Activated gamma-delta T cell (primary cell): Measurements from ENCODE around the gene SIGLEC14.
"Not testable (repeated sequence)": the region's sequence is repeated elsewhere in the genome, so short reads cannot be mapped to it uniquely, and the experiment has no call there.

Source experiments
- DNase-seq: peaks from one replicate; lab custom pipeline; 2025; lab: John Stamatoyannopoulos, UW

The SIGLEC14 gene

DNA sequence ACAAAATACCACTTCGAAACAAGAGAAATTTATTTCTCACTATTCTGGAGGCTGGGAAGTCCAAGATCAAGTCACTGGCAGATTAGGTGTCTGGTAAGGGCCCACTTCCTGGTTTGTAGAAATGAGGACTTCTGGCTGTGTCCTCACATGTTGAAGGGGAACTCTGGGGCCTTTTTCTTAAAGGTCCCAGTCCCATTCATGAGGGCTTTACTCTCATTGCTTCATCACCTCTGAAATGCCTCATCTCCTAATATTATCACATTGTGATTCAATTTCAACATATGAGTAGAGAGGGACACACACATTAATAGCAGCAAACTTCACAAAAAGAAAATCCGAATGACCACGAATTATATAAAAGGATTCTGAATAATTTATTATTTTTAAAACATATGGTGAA is 21.6 kb upstream of the SIGLEC14 start:
- DNase-seq: no peak

DNA sequence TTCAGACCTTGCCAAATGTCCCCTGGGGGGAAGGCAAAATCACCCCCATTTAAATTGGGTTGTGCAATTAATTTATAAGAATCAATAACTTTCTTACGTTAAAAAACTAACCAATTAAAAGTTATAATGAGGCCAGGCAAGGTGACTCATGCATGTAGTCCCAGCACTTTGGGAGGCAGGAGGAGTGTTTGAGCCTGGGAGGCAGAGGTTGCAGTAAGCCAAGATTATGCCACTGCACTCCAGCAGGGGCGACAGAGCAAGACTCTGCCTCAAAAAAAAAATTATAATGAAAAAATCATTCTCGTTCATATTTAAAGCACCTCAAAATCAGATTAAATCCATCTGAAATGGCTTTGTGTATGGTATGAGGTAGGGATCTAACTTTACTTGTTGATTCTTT is 18.4 kb upstream of the SIGLEC14 start:
- no peak for DNase-seq

DNA sequence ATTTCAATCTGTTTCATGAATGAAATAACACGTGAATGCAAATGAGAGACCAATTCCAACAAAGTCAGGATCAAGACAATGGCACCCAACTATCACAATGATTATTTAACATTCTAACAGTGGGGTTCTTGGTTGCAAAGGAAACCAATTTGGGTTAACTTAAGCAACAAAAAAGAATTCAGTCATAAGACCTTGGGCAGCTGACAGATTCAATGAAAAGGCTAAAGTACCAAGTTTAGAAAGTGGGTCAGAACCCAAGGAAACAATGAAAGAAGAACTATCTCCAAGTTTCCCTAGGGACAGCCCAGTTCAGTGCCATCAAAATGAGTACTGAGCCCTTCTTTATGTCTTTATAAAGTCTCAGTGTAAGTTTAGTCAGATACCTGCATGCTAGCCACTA is 17.5 kb upstream of the SIGLEC14 start:
- DNase-seq: no peak

DNA sequence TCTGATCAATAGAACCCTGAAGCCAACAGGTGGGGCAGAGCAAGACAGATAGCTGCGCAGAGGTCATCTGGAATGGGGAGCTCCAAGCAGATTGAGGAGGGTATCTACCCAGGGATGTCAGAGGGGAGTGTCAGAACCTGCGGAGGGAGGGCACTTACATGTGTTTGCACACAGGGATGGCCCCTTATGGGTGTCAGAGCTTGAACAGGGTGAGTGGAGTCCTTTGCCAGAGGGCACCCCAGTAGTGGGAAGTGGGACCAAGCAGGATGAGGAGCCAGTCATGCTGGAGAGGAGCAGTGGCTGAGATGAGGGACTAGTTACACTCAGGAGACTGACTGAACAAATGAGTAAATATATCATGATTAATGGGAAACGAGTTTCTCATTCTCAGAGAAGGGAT is 17.0 kb upstream of the SIGLEC14 start:
- DNase-seq: no peak

DNA sequence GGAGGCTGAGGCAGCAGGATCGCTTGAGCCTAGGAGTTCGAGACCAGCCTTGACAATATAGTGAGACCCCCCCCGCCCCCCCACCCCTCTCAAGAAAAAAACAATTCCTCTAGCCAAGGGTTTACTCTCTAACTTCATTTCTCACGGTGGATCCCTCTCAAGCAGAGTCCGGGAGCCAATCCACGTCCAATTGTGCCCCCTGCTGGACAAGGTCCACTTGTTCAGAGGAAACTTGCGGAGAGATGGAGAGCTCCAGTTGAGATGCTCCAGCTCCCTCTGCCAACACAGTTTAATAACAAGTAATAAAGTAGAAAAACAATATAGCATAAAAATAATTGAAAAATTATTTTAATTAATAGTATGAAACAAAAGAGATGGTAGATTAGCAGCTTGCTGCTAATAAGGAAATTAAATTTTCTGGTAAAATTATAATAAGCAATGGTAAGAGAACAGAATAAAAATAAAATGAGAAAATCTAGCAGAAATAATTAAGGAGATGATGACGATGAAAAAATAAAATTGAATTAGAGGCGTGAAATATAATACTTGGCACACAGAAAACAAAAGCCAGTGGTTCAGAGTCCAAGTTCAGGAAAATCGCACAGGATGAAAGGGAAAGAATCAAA is 14.5 kb upstream of the SIGLEC14 start:
- no peak for DNase-seq

DNA sequence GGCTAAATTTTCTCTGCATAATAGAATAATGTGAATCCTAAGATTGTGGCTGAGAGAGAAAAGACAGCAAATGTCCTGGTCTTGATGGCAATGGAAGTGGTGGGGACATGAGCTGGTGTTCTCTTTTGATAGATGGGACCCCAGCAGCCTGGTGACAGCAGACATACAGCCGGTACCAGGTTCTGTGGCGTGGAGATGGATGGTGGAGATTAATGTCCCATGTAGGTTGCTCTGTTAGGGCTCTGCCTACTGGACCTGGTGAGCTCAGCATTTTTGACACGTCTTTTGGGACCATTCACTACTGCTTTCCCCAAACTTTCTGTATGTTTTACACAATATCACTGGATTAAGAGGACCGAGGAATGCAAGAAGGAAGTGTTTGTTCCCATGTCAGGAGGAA is 8.2 kb upstream of the SIGLEC14 start:
- no peak for DNase-seq

DNA sequence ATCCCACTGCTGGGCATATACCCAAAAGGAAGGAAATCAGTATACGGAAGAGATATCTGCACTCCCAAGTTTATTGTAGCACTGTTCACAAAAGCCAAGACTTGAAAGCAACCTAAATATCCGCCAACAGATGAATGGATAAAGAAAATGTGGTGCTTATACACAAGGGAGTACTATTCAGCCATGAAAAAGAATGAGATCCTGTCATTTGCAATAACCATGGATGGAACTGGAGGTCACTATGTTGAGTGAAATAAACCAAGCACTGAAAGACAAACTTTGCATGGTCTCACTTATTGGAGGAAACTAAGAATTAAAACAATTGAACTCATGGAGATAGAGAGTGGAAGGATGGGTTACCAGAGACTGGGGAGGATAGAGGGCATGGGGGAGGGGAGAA is 6.5 kb upstream of the SIGLEC14 start:
- no peak for DNase-seq

DNA sequence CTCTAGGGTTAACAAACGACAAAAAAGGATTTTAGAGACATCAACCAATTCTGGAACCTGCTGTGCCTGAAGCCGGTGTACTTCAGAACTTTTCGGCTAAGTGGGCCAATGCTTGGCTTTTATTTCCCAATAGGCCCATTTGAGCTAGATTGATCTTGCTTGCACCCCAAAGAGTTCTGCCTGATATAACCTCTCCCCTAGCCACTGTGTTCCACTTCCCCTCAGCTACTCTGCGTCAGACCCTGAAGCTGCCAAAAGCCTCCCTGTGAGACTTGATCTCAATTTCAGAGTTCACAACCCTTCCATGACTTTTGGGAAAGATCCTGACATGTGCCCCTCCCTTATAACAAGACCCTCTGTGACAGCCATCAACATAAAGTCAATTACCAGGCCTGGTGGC is 5.6 kb upstream of the SIGLEC14 start:
- no peak for DNase-seq

DNA sequence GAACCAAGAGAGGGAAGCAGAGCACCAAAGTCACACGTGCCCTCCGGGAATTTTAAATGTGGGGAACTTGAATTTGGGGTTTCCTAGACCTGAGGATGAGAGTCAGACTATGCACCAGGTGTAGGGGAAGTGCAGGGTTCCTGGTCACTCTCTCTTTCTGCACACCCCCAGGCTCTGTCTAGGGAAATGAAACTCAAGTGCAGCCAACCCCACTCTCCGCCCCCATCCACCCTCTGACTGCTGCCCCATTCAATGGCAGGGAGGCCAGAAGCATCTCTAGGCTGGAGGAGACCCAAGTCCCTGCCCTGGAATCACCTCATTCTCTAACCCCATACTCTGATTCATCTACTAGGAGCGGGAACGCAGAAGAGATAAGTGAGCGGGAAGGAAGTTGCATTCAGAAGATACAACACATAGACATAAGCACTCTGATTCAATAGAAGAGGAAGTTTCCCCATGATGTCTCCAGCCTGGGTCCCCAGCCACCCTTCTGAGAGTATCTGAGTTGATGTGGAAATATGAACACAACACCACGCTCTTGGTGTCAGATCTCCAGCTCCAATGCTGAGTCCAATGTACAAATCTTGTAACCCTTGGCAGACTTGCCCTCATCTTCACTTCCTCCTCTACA is 4.7 kb upstream of the SIGLEC14 start:
- DNase-seq: no peak

DNA sequence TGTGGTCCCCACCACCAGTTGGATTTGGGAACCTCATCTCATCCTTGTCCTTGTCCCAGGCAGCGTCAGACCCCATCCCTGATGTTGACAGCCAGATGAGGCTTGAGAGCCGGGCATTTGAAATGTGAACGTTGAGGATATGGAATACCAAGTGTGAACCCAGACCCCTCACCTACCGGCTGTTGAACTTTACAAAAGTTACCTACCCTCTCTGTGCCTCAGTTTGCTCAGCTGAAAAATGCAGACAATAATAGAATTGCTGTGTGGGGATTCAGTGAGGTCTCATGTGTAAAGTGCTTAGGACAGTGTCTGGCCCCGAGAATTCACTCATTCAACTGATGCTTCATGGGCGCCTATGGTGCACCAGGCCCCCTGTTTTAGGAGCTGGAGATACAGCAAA is 693 bp upstream of the SIGLEC14 start:
- no peak for DNase-seq

DNA sequence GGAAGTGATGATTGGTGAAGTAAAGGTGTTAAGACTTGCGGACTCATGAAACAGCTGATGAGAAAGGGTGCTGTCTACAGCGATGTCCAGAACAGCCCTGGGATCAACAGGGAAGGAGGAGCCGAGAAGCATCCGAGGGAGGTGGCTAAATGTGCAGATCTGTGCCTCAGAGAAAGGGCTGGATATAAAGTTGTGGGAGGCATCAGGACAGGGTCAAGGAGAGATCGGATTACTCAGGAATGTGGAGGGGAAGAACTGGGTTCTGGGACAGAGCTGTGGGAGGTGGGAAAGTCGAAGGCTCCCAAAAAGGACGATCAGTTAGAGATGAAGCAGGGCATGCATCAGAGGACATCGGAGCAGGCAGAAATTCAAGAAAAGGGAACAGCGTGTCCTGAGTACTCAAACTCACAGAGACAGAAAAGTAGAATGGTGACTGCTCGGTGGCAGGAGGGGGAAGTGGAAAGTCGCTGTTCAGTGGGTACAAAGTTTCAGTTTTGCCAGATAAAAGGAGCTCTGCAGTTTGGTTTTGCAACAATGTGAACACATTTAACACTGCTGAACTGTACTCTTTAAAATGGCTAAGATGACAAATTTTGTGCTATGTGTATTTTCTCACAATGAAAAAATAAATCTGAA is 1.9 kb downstream of the SIGLEC14 start:
- DNase-seq: no peak

DNA sequence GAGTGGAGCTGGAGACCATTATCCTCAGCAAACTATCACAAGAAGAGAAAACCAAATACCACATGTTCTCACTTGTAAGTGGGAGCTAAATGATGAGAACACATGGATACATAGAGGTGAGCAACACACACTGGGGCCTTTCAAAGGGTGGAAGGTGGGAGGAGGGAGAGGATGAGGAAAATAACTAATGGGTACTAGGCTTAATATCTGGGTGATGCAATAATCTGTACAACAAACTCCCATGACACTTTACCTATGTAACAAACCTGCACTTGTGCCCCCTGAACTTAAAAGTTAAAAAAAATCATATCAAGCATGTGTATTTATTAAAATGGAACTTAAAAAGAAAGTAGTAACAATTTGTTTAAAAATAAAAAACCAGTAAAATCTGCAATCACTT is 5.0 kb downstream of the SIGLEC14 start:
- DNase-seq: no peak

DNA sequence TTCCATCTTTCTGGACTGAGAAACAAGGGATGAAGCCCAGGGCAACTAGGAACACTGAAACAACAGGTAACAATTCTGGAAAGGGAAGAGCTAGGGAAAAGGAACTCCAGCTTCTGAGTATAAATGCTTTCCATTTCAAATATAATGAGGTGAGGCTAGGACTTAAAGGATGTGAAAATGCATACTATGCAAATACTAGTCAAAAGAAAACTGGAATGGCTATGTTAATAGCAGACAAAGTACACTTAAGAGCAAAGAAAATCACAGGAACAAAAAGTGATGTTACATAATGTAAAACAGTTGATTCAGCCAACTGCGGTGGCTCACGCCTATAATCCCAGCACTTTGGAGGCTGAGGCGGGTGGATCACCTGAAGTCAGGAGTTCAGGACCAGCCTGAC is 6.2 kb downstream of the SIGLEC14 start:
- DNase-seq: no peak

DNA sequence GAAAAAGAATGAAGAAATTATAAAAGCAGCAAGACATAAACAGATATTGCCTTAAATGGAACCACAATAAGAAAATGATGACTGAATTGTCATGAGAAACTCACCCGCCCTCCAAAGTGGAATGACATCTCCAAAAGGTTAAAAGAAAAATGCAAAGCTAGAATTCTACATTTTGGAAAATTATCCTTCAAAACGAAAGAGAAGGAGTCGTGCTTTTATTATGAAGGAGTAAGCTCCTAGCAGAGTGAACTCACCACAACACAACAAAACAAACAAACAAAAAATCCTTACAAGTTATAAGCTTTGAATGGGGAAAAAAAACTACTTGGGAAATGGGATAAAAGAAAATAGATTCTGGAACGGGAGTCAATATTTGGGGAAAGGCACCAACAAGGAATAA is 6.7 kb downstream of the SIGLEC14 start:
- no peak for DNase-seq

DNA sequence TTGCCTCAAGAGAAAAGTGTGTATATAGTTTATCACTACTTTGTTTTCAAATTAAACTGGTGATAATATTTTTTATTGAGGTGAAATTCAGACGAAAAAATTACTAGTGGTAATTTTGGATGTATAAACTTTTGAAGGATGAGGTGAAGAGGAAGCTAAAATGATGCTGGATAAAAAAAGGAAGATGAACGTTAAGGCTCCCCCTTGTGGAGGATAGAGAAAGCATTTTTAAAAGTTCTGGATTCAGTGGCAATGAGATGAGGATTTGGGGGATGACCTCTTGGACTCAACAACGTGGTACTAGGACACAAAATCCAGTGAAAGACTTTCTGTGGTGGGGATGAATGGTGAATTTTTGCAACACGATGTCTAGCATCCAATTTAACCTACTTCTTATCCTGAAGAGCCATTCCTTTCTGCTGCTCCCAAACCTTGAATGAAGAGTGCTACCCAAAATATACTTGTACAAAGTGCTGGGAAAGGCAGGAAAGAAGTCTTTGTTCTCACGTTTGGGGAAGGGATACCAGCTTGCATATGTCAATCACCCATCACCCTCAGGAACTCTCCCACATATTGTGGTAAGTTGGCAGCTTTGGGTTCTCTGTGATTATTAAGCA is 9.2 kb downstream of the SIGLEC14 start:
- DNase-seq: no peak

DNA sequence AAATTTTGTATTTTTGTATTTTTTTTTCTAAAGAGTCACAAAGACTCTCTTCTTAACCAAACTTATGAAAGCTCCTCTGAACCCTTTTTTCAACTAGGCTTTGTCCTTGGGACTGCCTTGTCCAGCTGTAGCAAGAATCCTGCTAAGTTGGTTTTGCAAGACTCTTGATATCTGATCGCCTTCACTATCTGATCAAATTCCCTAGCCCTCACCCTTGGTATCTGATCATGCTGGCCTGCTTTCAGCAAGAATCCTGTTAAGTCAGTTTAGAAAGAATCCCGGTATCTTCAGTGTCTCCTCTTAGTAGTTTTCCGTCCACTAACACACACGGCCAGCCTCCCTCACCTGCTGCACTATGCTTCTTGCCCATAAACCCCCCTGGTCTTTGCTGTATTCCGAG is 14.5 kb downstream of the SIGLEC14 start:
- DNase-seq: no peak

DNA sequence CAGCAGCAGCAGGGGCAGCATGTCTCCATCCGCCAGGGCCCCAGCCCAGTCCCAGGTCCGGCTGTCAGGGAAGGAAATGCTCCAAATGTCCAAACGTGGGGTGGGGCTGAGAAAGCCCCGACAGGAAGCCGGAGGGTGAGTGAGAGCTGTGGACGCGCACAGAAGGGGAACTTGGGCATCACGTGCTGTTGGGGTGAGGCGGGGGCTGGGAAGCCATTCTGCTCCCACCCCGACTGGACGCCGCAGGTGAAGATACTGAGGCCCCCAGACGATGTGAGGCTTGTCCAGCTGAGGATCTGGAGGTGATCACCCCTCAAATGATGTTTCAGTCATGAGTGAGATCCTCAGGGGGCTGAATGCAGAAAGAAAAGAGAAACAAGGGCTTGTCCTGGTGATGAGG is 16.3 kb downstream of the SIGLEC14 start, which contains the start of gene SIGLEC5:
TSS of gene SIGLEC5 (minus strand) at position 87 of the 400 bp plus-strand sequence. CDS start at position 21, 66 bp downstream.
- not testable (repeated sequence) for DNase-seq

DNA sequence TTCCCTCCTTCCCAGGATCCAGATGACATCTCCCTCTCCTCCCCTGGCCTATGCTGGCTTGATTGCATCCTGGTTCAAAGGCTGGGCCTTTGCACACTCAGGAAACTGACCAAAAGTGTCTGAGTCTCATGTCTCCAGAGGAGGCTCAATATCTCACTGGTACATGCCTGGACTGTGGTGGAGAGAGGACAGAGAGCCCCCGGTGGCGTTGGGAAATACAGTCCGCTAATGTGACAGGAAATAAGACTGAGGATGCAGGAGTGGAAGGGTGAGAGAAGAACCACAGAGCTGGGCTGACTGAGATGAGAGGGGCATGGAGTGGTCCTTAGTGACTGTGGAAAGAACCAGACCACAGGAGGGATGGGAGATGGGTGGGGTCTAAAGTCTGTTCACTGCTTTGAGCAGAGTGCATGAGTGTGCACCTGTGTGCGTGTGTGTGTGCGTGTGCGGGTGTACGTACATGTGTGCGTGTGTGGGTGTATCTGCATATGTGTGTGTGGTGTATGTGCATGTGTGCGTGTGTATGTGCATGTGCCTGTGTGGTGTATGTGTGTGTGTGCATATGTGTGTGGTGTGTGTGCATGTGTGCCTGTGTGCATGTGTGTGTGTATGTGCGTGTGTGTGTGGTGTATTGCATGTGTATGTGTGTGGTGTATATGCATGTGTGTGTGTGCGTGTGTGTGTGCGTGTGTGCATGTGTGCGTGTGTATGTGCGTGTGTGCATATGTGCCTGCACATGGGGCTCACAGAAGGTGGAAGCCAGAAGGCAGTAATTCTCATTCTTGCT is 18.3 kb downstream of the SIGLEC14 start:
- no peak for DNase-seq

DNA sequence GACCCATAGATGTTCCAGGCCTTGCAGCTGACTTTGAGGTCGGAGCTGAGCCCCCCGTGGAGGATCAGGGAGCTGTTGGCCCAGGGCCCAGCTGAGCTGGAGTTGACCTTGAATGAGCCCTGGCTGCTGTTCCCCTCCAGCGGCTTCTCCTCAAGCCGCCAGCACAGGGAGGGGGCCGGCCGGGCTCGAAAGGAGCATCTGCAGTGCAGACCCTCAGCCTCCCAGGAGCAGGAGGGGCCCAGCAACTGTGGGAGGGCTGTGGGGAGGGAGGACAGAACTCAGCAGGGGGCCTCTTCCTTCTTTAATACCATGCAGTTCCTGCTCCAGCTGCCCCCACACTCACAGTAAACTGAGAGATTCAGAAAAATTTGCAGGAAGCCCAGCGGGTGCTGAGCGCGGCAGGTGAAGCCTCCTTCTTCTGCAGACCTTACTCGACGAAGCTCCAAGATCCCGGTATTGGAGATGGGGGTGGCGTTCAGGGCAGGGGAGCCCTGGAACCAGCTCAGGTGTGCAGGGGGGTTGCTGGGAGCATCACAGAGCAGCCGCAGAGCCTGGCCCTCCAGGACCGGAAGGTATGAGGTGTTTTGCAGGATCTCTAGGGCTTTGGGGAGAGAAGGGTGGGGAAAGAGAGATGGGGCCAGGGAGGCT is 19.0 kb downstream of the SIGLEC14 start:
- no peak for DNase-seq

DNA sequence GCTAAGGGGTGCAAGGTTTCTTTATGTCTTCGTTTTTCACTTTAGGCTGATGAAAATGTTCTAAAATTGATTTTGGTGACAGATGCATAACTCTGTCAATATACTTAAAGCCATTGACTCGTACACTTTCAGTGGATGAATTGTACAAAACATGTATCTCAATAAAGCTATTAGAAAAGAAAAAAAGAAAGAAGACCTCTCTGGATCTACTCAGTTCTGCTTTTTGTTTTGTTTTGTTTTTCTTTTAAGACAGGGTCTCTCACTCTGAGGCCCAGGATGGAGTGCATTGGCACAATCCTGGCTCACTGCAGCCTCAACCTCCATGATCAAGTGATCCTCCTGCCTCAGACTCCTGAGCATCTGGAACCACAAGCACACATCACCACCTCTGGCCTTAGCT is 19.9 kb downstream of the SIGLEC14 start:
- DNase-seq: no peak

DNA sequence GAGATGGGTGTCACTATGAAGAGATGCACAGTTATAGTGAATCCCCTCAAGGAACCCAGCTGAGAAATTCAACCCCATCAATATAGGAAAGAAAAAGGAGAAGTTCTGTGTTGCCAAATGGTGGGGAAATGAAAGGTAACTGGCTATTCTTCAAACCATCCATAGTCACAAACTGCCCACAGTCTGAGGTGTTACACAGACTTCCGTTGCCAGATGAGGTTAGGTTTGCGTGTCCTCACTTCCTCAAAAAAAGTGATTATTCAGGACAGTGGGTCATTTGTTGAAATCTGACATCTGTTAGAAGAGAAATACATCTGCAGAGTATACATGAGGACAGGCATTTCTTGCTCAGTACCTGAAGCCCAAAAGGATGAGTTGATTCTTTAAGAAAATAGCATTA is 25.4 kb downstream of the SIGLEC14 start:
- no peak for DNase-seq

DNA sequence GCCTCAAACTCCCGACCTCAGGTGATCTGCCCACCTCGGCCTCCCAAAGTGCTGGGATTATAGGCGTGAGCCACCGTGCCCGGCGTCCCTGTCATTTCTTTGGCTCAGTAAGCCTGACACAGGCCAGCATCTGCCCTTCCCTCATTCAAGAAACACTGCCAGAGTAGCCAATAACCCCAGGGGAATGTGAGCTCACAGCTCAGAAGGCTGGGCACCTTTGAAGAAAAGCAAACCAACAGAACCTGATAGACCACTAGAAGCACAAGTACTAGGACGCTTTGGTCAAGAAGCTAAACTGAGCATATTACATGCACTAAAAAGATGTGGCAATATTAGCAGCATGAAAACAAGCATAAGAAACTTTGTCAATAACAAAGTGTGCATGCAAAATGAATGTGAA is 30.6 kb downstream of the SIGLEC14 start:
- DNase-seq: no peak
